T-cell (primary cell): ENCODE measurements around the gene LRCH1. TPM values are rescaled to one million over a fixed set of nuclear protein-coding genes. Genes with fewer than 3 reads are reported as not detected.

Experiments
- ATAC-seq, 4 experiments: fragments of 200-7000 bp in 3 of 4; fragments of 150-1000 bp in 1 of 4; cut with Tn5 transposase; replicated peaks in 1 of 4; 1 replicate in 3 of 4; 2 replicates in 1 of 4; pipeline ENCODE4 v1.10.0; 2021; ENCODE audit warnings: moderate library complexity in 3 of 4, mild to moderate bottlenecking in 2 of 4, moderate number of reproducible peaks in 1 of 4
- CTCF ChIA-PET, 2 donors: fragments of 300-600 bp; sonication (Branson Sonifier 250); formaldehyde crosslinking; loops; one replicate each; lab custom pipeline; 2022; ENCODE audit warnings: antibody characterized with exemption in 2 of 2; lab: Charles Lee
- POLR2A ChIA-PET, 2 donors: fragments of 300-600 bp; sonication (Branson Sonifier 250); formaldehyde crosslinking; loops; one replicate each; lab custom pipeline; 2022; ENCODE audit warnings: antibody characterized with exemption in 2 of 2; lab: Charles Lee
- DNase-seq, 35 experiments: peaks; one replicate each; pipeline versions ENCODE4 v3.0.0 to v3.0.0-alpha.2; 2013 to 2023
- H3K27ac ChIP-seq: one replicate; pipeline ENCODE4 v1.5.1; 2013; ENCODE audit warnings: low read length
- H3K27me3 ChIP-seq, 2 experiments: replicated peaks in 1 of 2; 1 replicate in 1 of 2; 2 replicates in 1 of 2; pipeline versions ENCODE4 v1.6.1 to v1.7.0; 2013; ENCODE audit warnings: low read length in 1 of 2, mixed read lengths in 1 of 2; ENCODE audit not compliant: control insufficient read depth in 2 of 2, insufficient read depth in 2 of 2; ENCODE audit errors: extremely low read depth in 1 of 2
- H3K36me3 ChIP-seq, 2 donors: 1 replicate in 1 of 2; 2 replicates in 1 of 2; pipeline versions ENCODE4 v1.6.1 to v1.7.0; 2013; ENCODE audit warnings: low read length in 1 of 2; ENCODE audit not compliant: control insufficient read depth in 2 of 2, insufficient read depth in 1 of 2; ENCODE audit errors: extremely low read depth in 1 of 2
- H3K4me1 ChIP-seq, 2 experiments: 1 replicate in 1 of 2; 2 replicates in 1 of 2; pipeline versions ENCODE4 v1.6.1 to v1.7.0; 2013; ENCODE audit warnings: low read length in 2 of 2, mixed read lengths in 1 of 2; ENCODE audit not compliant: insufficient read depth in 2 of 2, control insufficient read depth in 1 of 2; ENCODE audit errors: extremely low read depth in 1 of 2
- H3K4me3 ChIP-seq, 2 donors: 1 replicate in 1 of 2; 2 replicates in 1 of 2; pipeline versions ENCODE4 v1.5.1 to v1.7.0; 2013; ENCODE audit warnings: mild to moderate bottlenecking in 2 of 2, low read length in 1 of 2, moderate library complexity in 1 of 2; ENCODE audit not compliant: control insufficient read depth in 1 of 2; ENCODE audit errors: extremely low read depth in 1 of 2
- H3K9me3 ChIP-seq: 2 replicates; pipeline ENCODE4 v1.7.0; 2013
- H3K27ac Mint-ChIP-seq, 2 donors: one replicate each; pipeline ENCODE4 v1.8.0; 2020 to 2021; ENCODE audit warnings: mild to moderate bottlenecking in 2 of 2, mixed read lengths in 2 of 2
- H3K27me3 Mint-ChIP-seq, 2 donors: one replicate each; pipeline ENCODE4 v1.8.0; 2021 to 2022; ENCODE audit warnings: mixed read lengths in 2 of 2
- H3K36me3 Mint-ChIP-seq: one replicate; pipeline ENCODE4 v1.8.0; 2021; ENCODE audit warnings: mixed read lengths
- H3K4me1 Mint-ChIP-seq, 3 donors: one replicate each; pipeline ENCODE4 v1.8.0; 2020 to 2022; ENCODE audit warnings: mixed read lengths in 3 of 3, mild to moderate bottlenecking in 1 of 3
- H3K4me3 Mint-ChIP-seq, 3 donors: one replicate each; pipeline ENCODE4 v1.8.0; 2020 to 2022; ENCODE audit warnings: mild to moderate bottlenecking in 3 of 3, mixed read lengths in 3 of 3, moderate library complexity in 3 of 3
- H3K9me3 Mint-ChIP-seq, 3 donors: one replicate each; pipeline ENCODE4 v1.8.0; 2020 to 2022; ENCODE audit warnings: mixed read lengths in 3 of 3
- WGBS: methylation state at CpG from one replicate; pipeline ENCODE4 v1.1.5; 2013; ENCODE audit warnings: missing lambda C conversion rate; ENCODE audit not compliant: insufficient coverage; 5-methylcytosine and 5-hydroxymethylcytosine counted together
- total RNA-seq, 35 experiments: library from RNA in 6 of 35; stranded (reverse) in 6 of 35; fragments of 120-200 nt in 1 of 35; gene quantifications; one replicate each; pipeline versions ENCODE4 v1.2.1 to v1.2.4 and lab custom pipeline; 2013 to 2026

LRCH1 gene
- total RNA-seq, 5 donors from 2014 or later (not counting 1 experiment from before 2014, with no cell fraction given), result 16.0 to 21.8 (median 17.9) TPM

- H3K4me1 ChIP-seq, result no peaks in the 10 kb centered on the region
- no peak overlapping the region for H3K27ac ChIP-seq
- Mint-ChIP-seq H3K9me3 (no peaks in the 10 kb centered on the region), H3K27me3 (no peaks in the 10 kb centered on the region), H3K4me1 (no peaks in the 10 kb centered on the region), H3K27ac (no peak overlapping the region), H3K36me3 (peaks cover 37% of the 10 kb centered on the region), H3K4me3 (no peak overlapping the region)
- POLR2A ChIA-PET, result interaction anchor here in 1 of 2 donors (0.6 kb wide), 1 partner anchor 247 kb away, joined by 3 read pairs; no protein-coding TSS in a partner anchor
- DNase-seq, result no peak
- no peaks in the 10 kb centered on the region for H3K27me3 ChIP-seq
- CTCF ChIA-PET, result interaction anchor here (0.8 to 4.2 kb wide), 4 partner anchors 11 to 169 kb away, joined by 3 to 43 read pairs (median 6); partner anchors contain the start of gene LRCH1 (in 1 of the 2)
- H3K4me3 ChIP-seq, result no peak overlapping the region
- WGBS, result 90% methylated on average over 6 of the region's 8 CpGs
- H3K36me3 ChIP-seq, result peaks cover 0 to 21% of the 10 kb centered on the region in 2 donors
- H3K9me3 ChIP-seq, result no peaks in the 10 kb centered on the region
- no peak for ATAC-seq
Measured at GRCh38 chr13:46720189-46720588, 167.2 kb downstream of the LRCH1 start.

DNA sequence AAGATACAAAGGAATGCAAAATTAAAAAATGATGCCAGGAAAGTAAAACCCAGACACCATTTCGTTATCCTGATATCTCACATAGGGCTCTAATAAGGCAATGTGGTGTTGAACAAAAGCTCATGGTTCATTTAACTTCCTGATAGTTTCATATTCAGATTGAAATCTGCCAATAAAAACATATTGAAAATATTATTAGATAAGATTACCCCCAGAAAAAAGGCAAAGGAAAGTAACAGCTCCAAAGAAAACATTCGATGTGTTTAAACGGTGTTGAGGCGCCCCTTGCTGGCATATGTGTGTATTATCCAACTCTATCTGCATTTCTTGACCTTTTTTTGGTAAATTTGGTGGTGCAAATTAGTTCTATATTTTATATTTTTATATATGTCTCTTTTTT, 168.1 kb downstream of the LRCH1 start:
- no peaks in the 10 kb centered on the region for H3K27me3 ChIP-seq
- WGBS, result no CpG with 5 or more reads among the region's 4 CpGs
- Mint-ChIP-seq H3K27ac (no peak overlapping the region), H3K9me3 (no peaks in the 10 kb centered on the region), H3K36me3 (peaks cover 35% of the 10 kb centered on the region), H3K4me3 (no peak overlapping the region), H3K27me3 (no peaks in the 10 kb centered on the region), H3K4me1 (peaks cover 0 to 1% (median 0%) of the 10 kb centered on the region in 3 donors)
- no peaks in the 10 kb centered on the region for H3K4me1 ChIP-seq
- DNase-seq (peak in 31 of 35 experiments; percentile 5 to 68 (median 33)), ATAC-seq (peak in 1 of 4 experiments; percentile 49)
- no peaks in the 10 kb centered on the region for H3K9me3 ChIP-seq
- POLR2A ChIA-PET, result no interaction called here
- no peak overlapping the region for H3K27ac ChIP-seq
- peaks cover 0 to 22% of the 10 kb centered on the region in 2 donors for H3K36me3 ChIP-seq
- CTCF ChIA-PET, result interaction anchor here (0.6 to 4.2 kb wide), 9 partner anchors 12 to 229 kb away, joined by 3 to 43 read pairs (median 5); partner anchors contain the start of gene LRCH1 (in 1 of the 2)
- no peak overlapping the region for H3K4me3 ChIP-seq

DNA sequence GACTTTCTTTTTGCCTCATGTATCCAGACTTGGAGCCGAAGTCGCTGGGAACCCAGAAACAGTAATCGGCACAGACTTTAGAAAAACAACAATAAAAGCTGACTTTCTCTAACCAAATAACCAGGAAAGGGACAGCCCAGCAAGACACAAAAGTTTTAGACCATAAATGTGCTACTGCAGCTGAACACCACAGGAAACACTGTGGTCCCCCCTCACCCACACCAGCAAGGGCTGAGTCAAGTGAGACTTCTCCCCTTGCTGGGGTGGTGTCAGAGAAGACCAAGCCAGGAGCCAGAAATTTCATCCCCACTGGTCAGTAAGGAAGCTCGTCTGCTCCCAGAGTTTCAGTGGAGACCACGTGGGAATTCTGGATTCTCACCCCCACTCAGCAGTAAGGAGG, 173.4 kb downstream of the LRCH1 start:
- DNase-seq (peak in 6 of 35 experiments; percentile 2 to 13 (median 6)), ATAC-seq (no peak)
- peaks cover 57% of the 10 kb centered on the region for H3K36me3 Mint-ChIP-seq
- Histone ChIP-seq H3K9me3 (no peaks in the 10 kb centered on the region), H3K36me3 (peaks cover 0 to 34% of the 10 kb centered on the region in 2 donors), H3K4me1 (peaks cover 0 to 3% of the 10 kb centered on the region in 2 experiments), H3K4me3 (no peak overlapping the region), H3K27ac (no peak overlapping the region), H3K27me3 (no peaks in the 10 kb centered on the region)
- ChIA-PET POLR2A (no interaction called here), CTCF (no interaction called here)
- H3K9me3 Mint-ChIP-seq, result no peaks in the 10 kb centered on the region
- H3K4me1 Mint-ChIP-seq, result peaks cover 0 to 2% (median 0%) of the 10 kb centered on the region in 3 donors
- WGBS, result 90% methylated on average over 5 of the region's 5 CpGs
- H3K4me3 Mint-ChIP-seq, result no peak overlapping the region
- no peaks in the 10 kb centered on the region for H3K27me3 Mint-ChIP-seq
- H3K27ac Mint-ChIP-seq, result no peak overlapping the region

DNA sequence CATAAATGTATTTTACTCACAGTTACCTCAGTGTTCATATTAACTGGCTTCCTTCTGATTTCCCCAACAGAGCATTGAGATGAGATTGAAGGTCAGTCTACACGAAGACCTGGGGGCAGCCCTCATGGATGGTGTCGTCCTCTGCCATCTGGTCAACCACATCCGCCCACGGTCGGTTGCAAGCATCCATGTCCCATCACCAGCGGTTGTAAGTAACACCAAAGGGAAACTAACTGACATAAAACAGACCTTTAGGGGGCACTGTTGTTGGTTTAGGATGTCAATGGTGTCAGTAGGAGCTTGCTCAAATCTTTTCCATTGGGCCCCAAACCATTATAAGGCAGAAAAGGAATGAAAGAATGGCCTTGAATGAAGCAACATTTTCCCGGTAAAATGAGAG, 175.8 kb downstream of the LRCH1 start:
- ATAC-seq (no peak), DNase-seq (peak in 1 of 35 experiments; percentile 32)
- Histone ChIP-seq H3K36me3 (peaks cover 0 to 43% of the 10 kb centered on the region in 2 donors), H3K27ac (no peak overlapping the region), H3K4me1 (peaks cover 0 to 3% of the 10 kb centered on the region in 2 experiments), H3K4me3 (no peak overlapping the region), H3K9me3 (no peaks in the 10 kb centered on the region), H3K27me3 (no peaks in the 10 kb centered on the region)
- Mint-ChIP-seq H3K27me3 (no peaks in the 10 kb centered on the region), H3K4me3 (no peak overlapping the region), H3K9me3 (no peaks in the 10 kb centered on the region), H3K36me3 (peaks cover 62% of the 10 kb centered on the region), H3K4me1 (peaks cover 0 to 2% (median 0%) of the 10 kb centered on the region in 3 donors), H3K27ac (no peak overlapping the region)
- CTCF ChIA-PET, result interaction anchor here in 1 of 2 donors (1.0 kb wide), 1 partner anchor 25 kb away, joined by 3 read pairs; no protein-coding TSS in a partner anchor
- POLR2A ChIA-PET, result no interaction called here
- 60% methylated on average over 1 of the region's 7 CpGs for WGBS

DNA sequence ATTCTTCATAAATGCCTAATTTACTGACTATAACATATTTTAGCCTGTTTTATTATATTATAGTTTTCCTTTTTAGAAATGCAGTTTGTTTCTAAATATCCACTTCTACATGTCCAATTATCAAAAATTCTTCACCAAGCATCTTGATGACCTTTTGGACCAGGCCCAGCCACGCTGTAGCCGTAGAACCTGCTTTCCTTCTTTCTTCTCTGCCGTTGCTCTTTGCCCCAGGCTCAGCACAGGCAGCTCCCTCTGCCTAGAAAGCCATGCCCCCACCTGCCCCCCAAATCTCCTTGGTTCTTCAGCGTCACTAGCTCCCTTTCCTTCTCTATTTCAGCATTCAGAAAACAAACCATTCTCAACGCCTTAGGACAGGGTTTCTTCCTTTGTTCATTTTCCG, 178.6 kb downstream of the LRCH1 start:
- CTCF ChIA-PET, result interaction anchor here in 1 of 2 donors (0.6 kb wide), 1 partner anchor 1087 kb away, joined by 3 read pairs; no protein-coding TSS in a partner anchor
- no peak overlapping the region for H3K27ac ChIP-seq
- peaks cover 0 to 30% of the 10 kb centered on the region in 2 donors for H3K36me3 ChIP-seq

GRCh38 chr13:46735425-46735824, 182.5 kb downstream of the LRCH1 start:
- CTCF ChIA-PET, result no interaction called here
- Mint-ChIP-seq H3K4me3 (no peak overlapping the region), H3K9me3 (no peaks in the 10 kb centered on the region), H3K4me1 (no peaks in the 10 kb centered on the region), H3K27ac (no peak overlapping the region), H3K27me3 (no peaks in the 10 kb centered on the region), H3K36me3 (peaks cover 48% of the 10 kb centered on the region)
- POLR2A ChIA-PET, result interaction anchor here in 1 of 2 donors (0.6 kb wide), 1 partner anchor 679 kb away, joined by 3 read pairs; no protein-coding TSS in a partner anchor
- ATAC-seq, result no peak
- H3K4me1 ChIP-seq, result no peaks in the 10 kb centered on the region
- H3K27ac ChIP-seq, result no peak overlapping the region
- no peaks in the 10 kb centered on the region for H3K27me3 ChIP-seq
- H3K36me3 ChIP-seq, result peaks cover 0 to 20% of the 10 kb centered on the region in 2 donors
- H3K4me3 ChIP-seq, result no peak overlapping the region
- H3K9me3 ChIP-seq, result no peaks in the 10 kb centered on the region
- WGBS, result no CpG with 5 or more reads among the region's 3 CpGs
- DNase-seq, result no peak

More for the DNA sequence above, 178.6 kb downstream of the LRCH1 start:
- Mint-ChIP-seq H3K36me3 (peaks cover 60% of the 10 kb centered on the region), H3K4me3 (no peak overlapping the region), H3K27ac (no peak overlapping the region), H3K9me3 (no peaks in the 10 kb centered on the region), H3K4me1 (no peaks in the 10 kb centered on the region), H3K27me3 (no peaks in the 10 kb centered on the region)
- no peak overlapping the region for H3K4me3 ChIP-seq
- POLR2A ChIA-PET, result interaction anchor here (0.6 kb wide), 2 partner anchors 38 to 166 kb away, joined by 5 read pairs; no protein-coding TSS in a partner anchor
- ATAC-seq, result no peak
- no peaks in the 10 kb centered on the region for H3K9me3 ChIP-seq
- no peak for DNase-seq
- 91% methylated on average over 3 of the region's 6 CpGs for WGBS
- peaks cover 0 to under 1% of the 10 kb centered on the region in 2 experiments for H3K4me1 ChIP-seq
- no peaks in the 10 kb centered on the region for H3K27me3 ChIP-seq
